HUDEP-2 (cell line): ENCODE data around the gene VAV1.
"Not testable (repeated sequence)": the region's sequence is repeated elsewhere in the genome, so short reads cannot be mapped to it uniquely, and the experiment has no call there.

Experiments
- DNase-seq, 76 experiments: peaks; one replicate each; lab custom pipeline; 2025; ENCODE audit not compliant: unreplicated experiment in 76 of 76; lab: John Stamatoyannopoulos, UW

The VAV1 gene

DNA sequence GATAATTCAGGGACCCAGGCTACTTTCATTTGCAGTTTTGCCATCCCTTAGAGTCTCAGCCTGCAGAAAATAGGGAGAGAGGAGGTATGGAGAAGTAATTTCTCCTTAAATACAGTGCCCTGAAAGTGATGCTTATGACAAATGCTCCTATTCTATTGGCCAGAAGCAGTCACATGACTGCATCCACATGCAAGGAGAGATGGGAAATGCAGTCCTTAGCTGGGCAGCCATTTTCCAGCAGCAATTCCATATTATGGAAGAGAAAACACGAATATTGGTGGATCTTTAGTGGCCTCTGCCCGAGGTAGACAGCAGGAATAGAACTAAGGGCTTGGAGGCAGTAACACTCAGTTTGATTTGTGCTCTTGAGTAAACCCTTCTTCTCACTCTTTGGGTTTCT is 39.4 kb downstream of the VAV1 start:
- peak in 17 of 76 experiments; percentile 4 to 49 (median 26) for DNase-seq

DNA sequence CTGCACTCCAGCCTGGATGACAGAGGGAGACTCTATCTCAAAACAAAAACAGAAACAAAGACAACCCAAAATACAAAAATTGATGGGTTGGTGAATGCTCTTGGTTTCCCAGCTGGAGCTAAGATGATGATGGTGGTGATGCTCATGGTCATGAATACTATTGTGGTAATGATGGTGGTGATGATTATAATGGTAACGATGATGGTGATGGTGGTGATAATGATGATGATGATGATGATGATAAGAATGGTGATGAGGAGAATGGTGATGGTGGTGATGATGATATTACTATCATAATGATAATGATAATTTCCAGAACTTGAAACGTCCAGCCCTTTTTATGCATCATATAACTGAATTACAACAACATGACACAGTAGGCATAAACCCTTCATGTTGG is 40.1 kb downstream of the VAV1 start:
- no peak for DNase-seq

DNA sequence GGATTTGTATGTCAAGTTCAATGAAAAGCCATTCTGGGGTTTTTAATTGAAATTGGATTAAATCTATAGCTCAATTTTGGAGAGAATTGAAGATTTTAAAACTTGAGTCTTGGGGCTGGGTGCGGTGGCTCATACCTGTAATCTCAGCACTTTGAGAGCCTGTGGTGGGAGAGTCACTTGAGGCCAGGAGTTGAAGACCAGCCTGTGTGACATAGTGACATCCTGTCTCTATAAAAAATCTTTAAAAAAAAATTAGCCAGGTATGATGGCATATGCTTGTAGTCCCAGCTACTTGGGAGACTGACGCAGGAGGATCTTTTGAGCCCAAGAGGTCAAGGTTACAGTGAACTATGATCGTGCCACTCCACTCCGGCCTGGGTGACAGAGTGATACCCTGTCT is 41.2 kb downstream of the VAV1 start:
- no peak for DNase-seq

DNA sequence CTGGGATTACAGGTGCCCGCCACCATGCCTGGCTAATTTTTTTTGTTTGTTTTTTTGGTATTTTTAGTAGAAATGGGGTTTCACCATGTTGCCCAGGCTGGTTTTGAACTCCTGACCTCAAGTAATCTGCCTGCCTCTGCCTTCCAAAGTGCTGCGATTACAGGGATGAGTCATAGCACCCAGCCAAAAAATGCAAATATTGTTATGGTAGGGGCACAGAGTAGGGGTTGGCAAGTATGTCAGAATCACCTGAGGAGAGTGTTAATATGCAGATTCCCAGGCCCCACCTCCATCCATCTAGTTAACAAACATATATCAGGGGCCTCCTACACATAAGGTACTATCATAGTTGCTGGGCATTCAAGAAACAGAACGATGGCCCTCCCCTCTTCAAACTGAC is 44.7 kb downstream of the VAV1 start:
- no peak for DNase-seq

DNA sequence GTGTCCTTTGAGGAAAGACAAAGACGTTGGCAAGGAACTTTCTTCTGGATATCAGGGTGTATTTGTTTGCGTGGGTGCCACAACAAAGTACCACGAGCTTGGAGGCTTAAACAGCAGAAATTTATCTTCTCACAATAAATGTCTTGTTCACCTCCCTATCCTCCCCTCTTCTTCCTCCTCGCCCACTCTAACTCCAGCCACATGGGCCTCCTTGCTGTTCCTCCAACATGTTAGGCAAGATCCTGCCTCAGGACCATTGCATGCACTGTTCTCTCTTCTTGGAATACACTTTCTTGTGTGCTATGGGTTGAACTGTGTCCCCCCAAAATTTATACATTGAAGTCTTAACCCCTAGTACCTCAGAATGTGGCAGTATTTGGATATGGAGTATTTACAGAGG is 45.7 kb downstream of the VAV1 start:
- DNase-seq = no peak

DNA sequence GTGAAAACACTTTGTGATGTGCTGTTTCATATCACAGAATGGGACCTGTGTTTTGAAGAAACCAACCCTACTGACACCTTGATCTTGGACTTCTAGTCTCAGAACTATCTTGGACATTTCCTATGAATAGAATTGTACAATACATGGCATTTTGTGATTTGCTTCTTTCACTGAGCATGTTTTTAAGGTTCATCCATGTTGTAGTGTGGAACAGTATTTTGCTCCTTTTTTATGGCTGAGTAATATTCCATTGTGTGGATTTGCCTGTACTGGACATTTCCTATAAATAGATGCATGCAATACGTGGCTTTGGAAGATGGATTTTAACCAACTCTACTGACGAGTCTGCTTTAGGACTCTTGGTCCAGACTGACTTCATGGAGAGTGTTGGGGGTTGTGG is 46.8 kb downstream of the VAV1 start:
- DNase-seq = no peak

DNA sequence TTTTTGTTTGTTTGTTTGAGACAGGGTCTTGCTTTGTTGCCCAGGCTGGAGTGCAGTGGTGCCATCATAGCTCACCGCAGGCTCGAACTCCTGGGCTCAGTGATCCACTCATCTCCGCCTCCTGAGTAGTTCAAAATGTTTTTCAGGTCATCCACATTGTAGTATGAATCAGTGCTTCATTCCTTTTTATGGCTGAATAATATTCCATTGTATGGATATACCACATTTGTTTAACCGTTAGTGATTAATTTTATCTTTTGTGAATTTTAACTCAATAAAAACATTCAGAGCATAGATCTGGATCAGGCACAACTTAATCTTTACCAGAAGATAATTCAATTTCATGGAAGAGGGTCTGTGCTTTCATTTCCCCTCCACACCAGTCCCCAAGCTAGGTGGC is 47.7 kb downstream of the VAV1 start:
- no peak for DNase-seq

DNA sequence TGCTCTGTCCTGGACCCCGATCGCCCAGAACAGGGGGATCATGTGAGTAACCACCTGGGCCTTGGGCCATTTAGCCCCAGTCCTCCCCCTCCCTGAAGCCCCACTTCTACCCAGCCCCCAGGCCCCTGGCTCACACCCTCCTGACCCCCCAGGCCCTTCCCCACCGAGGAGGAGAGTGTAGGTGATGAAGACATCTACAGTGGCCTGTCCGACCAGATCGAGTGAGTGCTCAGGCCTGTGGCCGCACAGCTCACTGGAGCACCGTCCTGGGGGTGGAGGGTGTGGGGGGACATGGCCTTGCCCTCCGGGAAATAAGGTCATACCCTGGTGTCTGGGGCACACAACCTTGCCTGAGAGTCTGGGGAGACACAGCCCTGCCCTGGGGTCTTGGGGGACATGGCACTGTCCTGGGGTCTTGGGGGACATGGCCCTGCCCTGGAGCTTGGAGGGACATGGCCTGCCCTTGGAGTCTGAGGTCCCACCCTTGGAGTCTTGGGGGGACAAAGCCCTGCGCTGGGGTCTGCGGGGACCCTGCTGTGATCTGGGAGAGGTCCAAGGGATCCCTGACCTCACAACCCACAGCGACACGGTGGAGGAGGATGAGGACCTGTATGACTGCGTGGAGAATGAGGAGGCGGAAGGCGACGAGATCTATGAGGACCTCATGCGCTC is 49.3 kb downstream of the VAV1 start:
- no peak for DNase-seq

DNA sequence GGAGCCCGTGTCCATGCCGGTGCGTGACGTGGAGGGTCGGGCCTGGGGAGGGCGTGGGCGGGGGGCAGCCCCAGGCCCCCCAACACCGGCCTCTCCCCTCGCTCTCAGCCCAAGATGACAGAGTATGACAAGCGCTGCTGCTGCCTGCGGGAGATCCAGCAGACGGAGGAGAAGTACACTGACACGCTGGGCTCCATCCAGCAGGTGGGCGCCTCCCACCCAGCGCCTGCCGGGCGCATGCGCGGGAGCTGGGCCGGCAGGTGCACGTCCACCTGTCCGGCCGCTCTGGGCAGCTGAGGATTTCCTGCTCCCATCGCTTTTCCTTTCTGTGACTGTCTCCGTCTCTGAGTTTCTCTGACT is 49.8 kb downstream of the VAV1 start:
- no peak for DNase-seq

DNA sequence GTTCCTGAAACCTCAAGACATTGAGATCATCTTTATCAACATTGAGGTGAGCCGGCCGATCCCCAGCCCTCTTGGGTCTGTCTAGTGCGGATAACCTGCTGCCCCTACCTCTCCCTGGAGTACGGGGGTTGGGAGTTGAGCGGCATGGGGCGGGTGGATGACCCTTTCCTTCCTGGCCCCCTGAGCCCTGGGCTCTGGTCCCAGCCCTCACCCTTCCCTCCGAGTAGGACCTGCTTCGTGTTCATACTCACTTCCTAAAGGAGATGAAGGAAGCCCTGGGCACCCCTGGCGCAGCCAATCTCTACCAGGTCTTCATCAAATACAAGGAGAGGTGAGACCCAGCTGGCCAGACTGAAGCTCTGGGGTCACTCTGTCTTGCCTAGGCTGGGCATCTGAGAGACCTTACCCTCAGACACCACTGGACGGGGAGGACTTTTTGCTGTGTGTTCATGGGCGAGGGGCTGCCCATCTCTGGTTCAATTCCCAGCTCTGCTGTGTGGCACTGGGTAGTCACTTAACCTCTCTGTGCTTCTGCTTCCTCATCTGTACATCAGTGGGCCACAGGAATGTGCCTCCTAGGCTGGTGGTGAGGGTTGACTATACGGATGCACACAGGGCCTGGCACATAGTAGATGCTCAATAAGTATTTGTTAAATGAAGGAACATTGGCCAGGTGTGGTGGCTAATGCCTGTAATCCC is 52.7 kb downstream of the VAV1 start:
- no peak for DNase-seq

DNA sequence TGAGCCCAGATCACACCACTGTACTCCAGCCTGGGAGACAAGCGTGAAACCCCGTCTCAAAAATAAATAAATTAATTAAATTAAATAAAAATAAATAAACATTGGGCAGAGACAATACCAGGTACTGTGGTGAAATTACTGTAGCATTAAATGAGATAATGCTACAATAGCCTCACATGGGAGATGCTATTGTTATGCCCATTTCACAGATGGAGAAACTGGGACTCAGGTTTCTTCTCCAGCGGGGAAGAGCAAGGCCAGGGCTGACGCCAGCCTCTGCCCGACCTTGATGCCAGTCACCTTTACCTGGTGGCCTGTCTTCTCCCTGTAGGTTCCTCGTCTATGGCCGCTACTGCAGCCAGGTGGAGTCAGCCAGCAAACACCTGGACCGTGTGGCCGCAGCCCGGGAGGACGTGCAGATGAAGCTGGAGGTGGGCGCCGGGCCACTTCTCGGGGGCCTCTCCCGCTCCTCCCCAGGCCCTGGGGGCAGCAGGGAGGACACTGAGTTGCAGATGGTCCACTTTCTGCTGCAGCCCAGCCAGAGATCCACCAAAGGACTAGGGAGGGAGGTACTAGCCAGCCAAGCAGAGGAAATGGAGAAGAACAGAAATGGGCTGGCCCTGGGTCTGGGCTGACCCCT is 53.9 kb downstream of the VAV1 start:
- DNase-seq = no peak

DNA sequence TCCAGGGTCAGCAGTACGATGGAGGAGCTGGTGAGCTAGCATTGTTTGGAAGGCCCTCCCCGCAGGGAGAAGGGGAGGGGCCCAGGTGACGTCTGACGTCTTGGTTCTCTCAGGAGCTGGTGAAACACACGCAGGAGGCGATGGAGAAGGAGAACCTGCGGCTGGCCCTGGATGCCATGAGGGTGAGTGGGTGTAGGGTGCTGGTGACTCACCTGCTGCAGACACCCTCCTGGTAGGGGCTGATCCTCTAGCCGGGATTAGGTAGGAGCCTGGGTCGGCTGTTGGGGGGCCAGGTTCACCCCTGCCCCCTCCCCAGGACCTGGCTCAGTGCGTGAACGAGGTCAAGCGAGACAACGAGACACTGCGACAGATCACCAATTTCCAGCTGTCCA is 55.8 kb downstream of the VAV1 start:
- no peak for DNase-seq

DNA sequence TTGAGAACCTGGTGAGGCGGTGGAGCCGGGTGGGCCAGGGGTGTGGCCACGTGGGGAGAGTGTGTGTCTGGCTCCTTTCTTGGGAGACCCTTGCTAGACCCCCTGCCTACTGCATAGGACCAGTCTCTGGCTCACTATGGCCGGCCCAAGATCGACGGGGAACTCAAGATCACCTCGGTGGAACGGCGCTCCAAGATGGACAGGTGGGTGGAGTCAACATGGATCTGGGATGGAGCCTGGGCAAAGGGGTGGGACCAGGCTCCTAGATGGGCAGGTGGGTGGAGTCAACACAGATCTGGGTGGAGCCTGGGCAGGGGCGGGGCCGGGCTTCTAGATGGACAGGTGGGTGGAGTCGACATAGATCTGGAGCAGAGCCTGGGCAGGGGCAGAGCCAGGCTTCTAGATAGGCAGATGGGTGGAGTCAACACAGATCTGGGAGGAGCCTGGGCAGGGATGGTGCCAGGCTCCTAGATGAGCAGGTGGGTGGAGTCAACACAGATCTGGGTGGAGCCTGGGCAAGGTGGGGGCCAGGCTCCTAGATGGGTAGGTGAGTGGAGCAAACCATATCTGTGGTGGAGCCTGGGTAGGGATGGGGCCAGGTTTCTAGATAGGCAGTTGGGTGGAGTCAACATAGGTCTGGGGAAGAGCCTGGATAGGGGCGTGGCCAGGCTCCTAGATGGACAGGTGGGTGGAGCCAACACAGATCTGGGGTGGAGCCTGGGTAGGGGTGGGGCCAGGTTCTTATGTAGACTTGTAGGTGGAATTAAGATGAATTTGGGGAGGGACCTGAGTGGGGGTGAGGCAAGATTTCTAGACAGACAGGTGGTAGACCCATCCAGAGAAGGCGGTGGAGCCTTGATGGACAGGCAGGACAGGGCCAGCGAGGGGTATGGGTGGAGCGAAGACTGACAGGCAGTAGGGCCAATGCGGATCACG is 56.5 kb downstream of the VAV1 start:
- DNase-seq = peak in 70 of 76 experiments; percentile 22 to 88 (median 70)

DNA sequence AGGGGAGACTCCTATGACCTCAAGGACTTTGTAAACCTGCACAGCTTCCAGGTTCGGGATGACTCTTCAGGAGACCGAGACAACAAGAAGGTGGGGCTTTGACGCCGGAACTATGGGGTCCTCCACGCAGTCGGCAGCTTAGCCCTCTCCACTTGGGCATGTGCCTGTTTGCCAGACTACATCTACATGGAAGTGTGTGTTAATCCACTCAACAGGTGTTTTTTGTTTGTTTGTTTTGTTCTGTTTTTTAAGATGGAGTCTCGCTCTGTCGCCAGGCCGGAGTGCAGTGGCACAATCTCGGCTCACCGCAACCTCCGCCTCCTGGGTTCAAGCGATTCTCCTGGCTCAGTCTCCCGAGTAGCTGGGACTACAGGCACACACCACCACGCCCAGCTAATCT is 57.3 kb downstream of the VAV1 start:
- DNase-seq = not testable (repeated sequence)

DNA sequence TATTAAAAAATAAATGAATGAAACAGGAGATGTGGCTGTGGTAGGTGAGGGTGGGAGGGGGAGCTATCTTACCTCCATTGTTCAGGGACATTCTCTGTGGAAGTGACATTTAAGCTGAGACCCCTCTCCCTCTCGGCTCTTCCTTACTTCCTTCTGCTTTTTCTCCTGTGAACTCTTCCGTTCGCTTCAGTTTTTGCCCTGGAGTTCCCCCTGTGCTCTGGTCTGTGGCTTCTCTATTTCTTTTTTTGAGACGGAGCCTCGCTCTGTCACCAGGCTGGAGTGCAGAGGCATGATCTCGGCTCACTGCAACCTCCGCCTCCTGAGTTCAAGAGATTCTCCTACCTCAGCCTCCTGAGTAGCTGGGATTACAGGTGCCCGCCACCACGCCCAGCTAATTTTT is 58.6 kb downstream of the VAV1 start:
- not testable (repeated sequence) for DNase-seq

DNA sequence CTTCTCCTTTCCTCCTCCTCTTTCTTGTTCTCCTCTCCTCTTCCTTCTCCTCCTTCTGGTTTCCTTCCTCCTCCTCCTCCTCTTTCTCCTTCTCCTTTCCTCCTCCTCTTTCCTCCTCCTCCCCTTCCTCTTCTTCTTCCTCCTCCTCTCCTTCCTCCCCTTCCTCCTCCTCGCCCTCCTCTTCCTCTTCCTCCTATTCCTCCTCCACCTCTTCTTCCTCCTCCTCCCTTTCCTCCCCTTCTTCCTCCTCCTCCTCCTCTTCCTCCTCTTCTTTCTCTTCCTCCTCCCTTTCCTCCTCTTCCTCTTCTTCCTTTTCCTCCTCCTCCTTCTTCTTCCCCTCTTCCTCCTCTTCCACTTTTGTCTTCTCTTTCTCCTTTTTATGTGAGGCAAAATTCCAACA is 59.9 kb downstream of the VAV1 start:
- DNase-seq = no peak

DNA sequence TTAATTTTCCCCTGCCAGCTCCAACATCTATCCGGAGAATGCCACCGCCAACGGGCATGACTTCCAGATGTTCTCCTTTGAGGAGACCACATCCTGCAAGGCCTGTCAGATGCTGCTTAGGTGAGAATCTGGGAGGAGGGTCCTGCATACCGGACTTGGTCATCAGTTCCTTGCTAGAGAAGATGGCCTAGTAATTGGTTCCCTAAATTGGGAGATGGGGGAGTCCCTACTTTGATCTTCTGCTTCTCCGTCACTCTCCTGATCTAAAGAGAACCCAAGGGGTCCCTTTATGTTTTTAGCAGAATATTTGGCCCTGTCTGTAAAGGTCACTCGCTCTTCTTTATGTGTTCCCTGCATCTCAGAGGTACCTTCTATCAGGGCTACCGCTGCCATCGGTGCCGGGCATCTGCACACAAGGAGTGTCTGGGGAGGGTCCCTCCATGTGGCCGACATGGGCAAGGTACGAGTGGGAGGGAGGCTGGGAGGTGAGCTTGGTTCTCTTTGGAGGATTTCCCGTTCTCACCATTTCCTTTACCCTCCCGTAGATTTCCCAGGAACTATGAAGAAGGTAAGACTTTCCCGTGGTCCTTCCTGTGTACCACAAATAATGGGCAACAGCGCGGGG is 60.8 kb downstream of the VAV1 start:
- no peak for DNase-seq

DNA sequence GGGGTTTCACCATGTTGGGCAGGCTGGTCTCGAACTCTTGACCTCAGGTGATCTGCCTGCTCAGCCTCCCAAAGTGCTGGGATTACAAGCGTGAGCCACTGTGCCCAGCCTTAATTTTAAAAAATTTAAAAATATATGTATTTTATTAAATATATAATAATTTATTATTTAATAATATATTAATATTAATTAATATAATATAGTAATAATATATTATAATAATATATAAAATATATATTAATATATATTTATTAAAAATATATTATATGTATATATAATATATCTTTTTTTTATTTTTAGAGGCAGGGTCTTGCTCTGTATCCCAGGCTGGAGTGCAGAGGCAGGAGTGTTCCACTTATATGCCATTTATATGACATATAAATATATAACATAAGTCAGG is 61.9 kb downstream of the VAV1 start:
- DNase-seq = no peak

DNA sequence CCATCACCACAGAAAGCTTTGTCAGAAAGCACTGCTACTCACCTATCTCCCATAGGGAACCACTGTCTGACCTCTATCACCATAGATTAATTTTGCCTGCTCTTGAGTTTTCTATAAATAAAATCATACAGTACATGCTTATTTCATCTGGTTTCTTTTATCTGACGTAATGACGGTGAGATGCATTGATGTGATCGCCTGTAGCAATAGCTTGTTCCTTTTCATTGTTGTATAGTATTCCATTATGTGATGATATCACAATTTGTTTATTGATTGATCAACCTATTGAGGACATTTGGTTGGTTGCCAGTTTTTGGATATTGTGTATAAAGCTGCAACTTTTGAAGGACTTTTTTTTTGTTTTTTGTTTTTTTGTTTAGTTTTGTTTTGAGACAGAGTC is 63.0 kb downstream of the VAV1 start:
- DNase-seq = no peak

DNA sequence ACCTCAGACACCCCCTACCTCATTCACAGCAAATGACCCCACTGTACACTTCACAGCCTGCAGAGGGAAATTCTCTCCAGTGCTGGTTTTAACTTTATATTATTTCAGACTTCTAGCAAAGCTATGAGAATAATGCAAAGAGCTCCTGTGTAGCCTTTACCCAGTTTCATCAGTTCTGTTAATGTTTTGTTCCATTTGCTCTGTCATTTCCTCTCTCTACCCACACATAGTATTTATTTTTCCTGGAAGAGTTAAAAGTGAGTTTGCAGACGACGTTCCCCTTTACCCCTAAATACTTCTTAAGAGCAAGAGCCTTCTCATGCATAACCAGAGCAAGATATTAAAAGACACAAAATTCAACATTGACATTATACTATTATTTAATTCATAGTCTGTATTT is 65.0 kb downstream of the VAV1 start:
- DNase-seq = no peak
